HS-5 (cell line): Measurements from ENCODE around the gene LINGO1.

Experiments
- DNase-seq: peaks from one replicate; pipeline ENCODE4 v3.0.0-alpha.2; 2012; ENCODE audit warnings: low read depth

LINGO1 gene

GRCh38 chr15:77596821-77597803 lies 35.6 kb downstream of the LINGO1 start:
- DNase-seq, result no peak

GRCh38 chr15:77595231-77595630 lies 37.5 kb downstream of the LINGO1 start:
- DNase-seq, result no peak

- DNase-seq, result no peak
Observed at GRCh38 chr15:77592758-77593157, 40.0 kb downstream of the LINGO1 start.

- no peak for DNase-seq
Observed at GRCh38 chr15:77591968-77592613, 40.6 kb downstream of the LINGO1 start.

GRCh38 chr15:77589839-77590238 lies 42.9 kb downstream of the LINGO1 start:
- DNase-seq, result no peak

GRCh38 chr15:77588126-77588525 lies 44.6 kb downstream of the LINGO1 start:
- DNase-seq, result no peak

GRCh38 chr15:77584691-77585090 lies 48.0 kb downstream of the LINGO1 start:
- DNase-seq, result no peak

- no peak for DNase-seq
Observed at GRCh38 chr15:77584201-77584600, 48.5 kb downstream of the LINGO1 start.

GRCh38 chr15:77582763-77583162 lies 49.9 kb downstream of the LINGO1 start:
- no peak for DNase-seq

- no peak for DNase-seq
Observed at GRCh38 chr15:77581896-77582569, 50.7 kb downstream of the LINGO1 start.

GRCh38 chr15:77580996-77581682 lies 51.6 kb downstream of the LINGO1 start:
- DNase-seq, result no peak

GRCh38 chr15:77579498-77580188 lies 53.1 kb downstream of the LINGO1 start:
- no peak for DNase-seq

GRCh38 chr15:77578641-77579372 lies 53.9 kb downstream of the LINGO1 start:
- no peak for DNase-seq

GRCh38 chr15:77577366-77577950 lies 55.3 kb downstream of the LINGO1 start:
- no peak for DNase-seq

- no peak for DNase-seq
Observed at GRCh38 chr15:77576538-77576937, 56.2 kb downstream of the LINGO1 start.

- DNase-seq, result no peak
Observed at GRCh38 chr15:77575203-77575934, 57.3 kb downstream of the LINGO1 start.

- DNase-seq, result no peak
Observed at GRCh38 chr15:77574521-77575202, 58.0 kb downstream of the LINGO1 start.

- DNase-seq, result no peak
Observed at GRCh38 chr15:77573802-77574201, 58.9 kb downstream of the LINGO1 start.

- no peak for DNase-seq
Observed at GRCh38 chr15:77572186-77572585, 60.5 kb downstream of the LINGO1 start.
